Activated T-cell treated with anti-CD3 and anti-CD28 coated beads, Interleukin-2, amount 50 U/mL, for 4 hours (primary cell): ENCODE data around the gene CPNE8. TPM values are rescaled to one million over a fixed set of nuclear protein-coding genes. Genes with fewer than 3 reads are reported as not detected.

ENCODE experiments used
- ATAC-seq, 2 donors: fragments of 200-7000 bp; cut with Tn5 transposase; one replicate each; pipeline ENCODE4 v1.10.0; 2021
- DNase-seq: peaks from one replicate; pipeline ENCODE4 v3.0.0-alpha.2; 2020
- H3K27me3 Mint-ChIP-seq: one replicate; pipeline ENCODE4 v1.8.0; 2021; ENCODE audit warnings: low read depth, mixed read lengths
- H3K36me3 Mint-ChIP-seq: one replicate; pipeline ENCODE4 v1.8.0; 2022; ENCODE audit warnings: mixed read lengths; ENCODE audit not compliant: insufficient read depth
- H3K4me1 Mint-ChIP-seq: one replicate; pipeline ENCODE4 v1.8.0; 2021; ENCODE audit warnings: low read depth, mixed read lengths
- H3K4me3 Mint-ChIP-seq: one replicate; pipeline ENCODE4 v1.8.0; 2021; ENCODE audit warnings: mild to moderate bottlenecking, moderate library complexity, mixed read lengths
- H3K9me3 Mint-ChIP-seq: one replicate; pipeline ENCODE4 v1.8.0; 2021; ENCODE audit warnings: mixed read lengths
- total RNA-seq, 3 donors: library from RNA; stranded (reverse); gene quantifications; one replicate each; pipeline ENCODE4 v1.2.1, GENCODE V29; 2021

The CPNE8 gene
- total RNA-seq, 3 donors from 2014 or later: 1.5 to 5.6 (median 2.2) TPM

DNA sequence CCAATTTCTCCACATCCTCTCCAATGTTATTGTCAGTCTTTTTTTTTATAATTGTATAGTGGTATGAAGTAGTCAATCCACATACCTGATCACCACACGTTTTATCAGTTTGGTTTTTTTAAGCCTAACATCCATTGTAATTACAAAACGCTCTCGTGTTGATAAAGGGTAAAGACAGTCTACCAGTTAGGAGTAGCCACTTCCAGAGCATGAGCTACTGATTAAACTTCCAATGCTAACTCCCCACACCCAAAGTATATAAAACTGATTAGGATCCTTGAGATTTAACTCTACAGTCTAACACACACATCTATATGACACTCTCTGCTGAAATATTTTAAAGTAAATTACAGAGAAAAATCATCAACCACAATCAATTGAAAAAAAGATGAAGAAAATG, 20.7 kb downstream of the CPNE8 start:
- H3K27me3 Mint-ChIP-seq: no peaks in the 10 kb centered on the region
- DNase-seq (no peak), ATAC-seq (no peak)
- no peak overlapping the region for H3K4me3 Mint-ChIP-seq
- H3K9me3 Mint-ChIP-seq: peaks cover 3% of the 10 kb centered on the region
- H3K4me1 Mint-ChIP-seq: no peaks in the 10 kb centered on the region
- peaks cover 4% of the 10 kb centered on the region for H3K36me3 Mint-ChIP-seq

DNA sequence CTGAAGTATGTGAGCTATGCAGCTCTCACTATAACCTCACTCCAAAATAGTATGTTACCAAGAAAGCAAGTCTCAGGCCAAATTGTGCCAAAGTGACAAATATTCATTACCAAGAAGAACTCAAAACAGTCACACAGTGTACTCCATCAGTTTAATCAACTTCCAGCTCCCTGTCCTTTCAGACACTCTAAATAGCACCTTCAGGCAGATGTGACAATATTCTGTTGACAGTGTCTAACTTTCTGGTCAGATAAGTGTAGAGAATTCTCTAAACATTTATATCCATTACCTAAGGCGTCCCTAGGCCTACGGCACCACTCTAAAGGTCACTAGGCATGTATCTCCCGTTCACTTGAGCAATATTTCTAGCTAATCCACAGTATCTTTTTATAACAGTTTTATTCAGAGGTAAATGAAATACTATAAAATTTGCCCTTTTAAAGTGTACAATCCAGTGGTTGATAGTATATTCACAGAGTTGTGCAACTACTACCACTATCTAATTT, 21.7 kb downstream of the CPNE8 start:
- no peaks in the 10 kb centered on the region for H3K4me1 Mint-ChIP-seq
- H3K9me3 Mint-ChIP-seq: no peaks in the 10 kb centered on the region
- no peak for ATAC-seq
- H3K36me3 Mint-ChIP-seq: peaks cover 2% of the 10 kb centered on the region
- no peak overlapping the region for H3K4me3 Mint-ChIP-seq
- DNase-seq: no peak
- H3K27me3 Mint-ChIP-seq: no peaks in the 10 kb centered on the region

DNA sequence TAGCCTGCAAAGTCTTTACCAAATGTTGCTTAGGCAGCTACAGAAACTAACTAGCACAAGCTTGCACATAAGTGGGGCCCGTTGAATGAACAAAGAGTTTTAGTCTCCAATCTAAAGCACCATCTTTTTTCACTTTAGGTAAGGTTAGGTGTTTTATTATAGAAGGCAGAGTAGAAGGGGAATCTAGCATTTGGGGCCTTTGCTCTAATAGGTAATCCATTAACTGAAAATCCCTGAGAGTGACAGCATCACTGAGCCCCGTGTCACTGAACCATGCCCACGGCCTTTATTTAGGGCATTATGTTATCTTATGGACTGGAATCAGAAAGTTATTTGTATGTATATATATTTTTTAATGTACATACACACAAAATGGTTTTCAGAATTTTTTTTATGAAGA, 25.1 kb downstream of the CPNE8 start:
- Mint-ChIP-seq H3K27me3 (no peaks in the 10 kb centered on the region), H3K4me3 (no peak overlapping the region), H3K9me3 (no peaks in the 10 kb centered on the region), H3K4me1 (no peaks in the 10 kb centered on the region), H3K36me3 (peaks cover 2% of the 10 kb centered on the region)
- no peak for DNase-seq
- no peak for ATAC-seq

DNA sequence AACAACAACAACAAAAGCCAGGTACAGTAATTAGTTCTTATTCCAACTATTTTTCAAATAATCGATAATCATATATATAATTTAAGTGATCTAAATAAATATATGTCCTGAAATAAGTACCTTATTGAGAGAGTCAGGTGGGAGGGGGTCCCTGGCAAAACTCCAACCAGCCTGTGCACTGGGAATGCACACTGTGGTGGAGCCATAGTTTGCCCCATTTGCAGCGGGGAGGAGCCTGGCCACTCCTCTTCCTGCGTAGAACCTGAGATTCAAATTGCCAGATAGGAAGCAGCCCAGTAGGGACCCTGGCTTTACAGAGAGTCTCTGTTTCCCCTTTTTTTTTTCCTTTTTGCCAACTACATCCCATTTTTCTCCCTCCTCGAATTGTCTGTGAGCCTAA, 26.4 kb downstream of the CPNE8 start:
- DNase-seq: no peak
- no peak for ATAC-seq
- Mint-ChIP-seq H3K36me3 (peaks cover 2% of the 10 kb centered on the region), H3K4me1 (no peaks in the 10 kb centered on the region), H3K9me3 (no peaks in the 10 kb centered on the region), H3K4me3 (no peak overlapping the region), H3K27me3 (no peaks in the 10 kb centered on the region)

DNA sequence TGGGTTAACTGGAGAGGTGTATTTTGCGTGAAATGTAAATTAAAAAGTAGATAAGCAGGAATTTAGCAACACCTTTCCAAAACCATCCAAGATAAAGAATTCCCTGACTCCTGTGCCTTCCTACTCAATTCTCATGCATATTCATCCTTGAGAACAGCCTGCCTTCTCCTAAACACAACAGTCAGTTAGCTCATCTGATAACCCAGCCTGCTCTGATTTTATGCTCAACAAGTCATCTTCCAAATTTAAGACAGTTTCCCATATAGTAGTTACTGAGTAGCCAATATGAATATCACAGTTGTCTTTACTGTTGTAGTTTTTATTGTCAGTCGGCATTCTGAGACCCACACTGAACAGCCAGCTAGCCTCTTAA, 27.1 kb downstream of the CPNE8 start:
- ATAC-seq (no peak), DNase-seq (no peak)
- Mint-ChIP-seq H3K36me3 (peaks cover 2% of the 10 kb centered on the region), H3K27me3 (no peaks in the 10 kb centered on the region), H3K9me3 (no peaks in the 10 kb centered on the region), H3K4me3 (no peak overlapping the region), H3K4me1 (no peaks in the 10 kb centered on the region)

DNA sequence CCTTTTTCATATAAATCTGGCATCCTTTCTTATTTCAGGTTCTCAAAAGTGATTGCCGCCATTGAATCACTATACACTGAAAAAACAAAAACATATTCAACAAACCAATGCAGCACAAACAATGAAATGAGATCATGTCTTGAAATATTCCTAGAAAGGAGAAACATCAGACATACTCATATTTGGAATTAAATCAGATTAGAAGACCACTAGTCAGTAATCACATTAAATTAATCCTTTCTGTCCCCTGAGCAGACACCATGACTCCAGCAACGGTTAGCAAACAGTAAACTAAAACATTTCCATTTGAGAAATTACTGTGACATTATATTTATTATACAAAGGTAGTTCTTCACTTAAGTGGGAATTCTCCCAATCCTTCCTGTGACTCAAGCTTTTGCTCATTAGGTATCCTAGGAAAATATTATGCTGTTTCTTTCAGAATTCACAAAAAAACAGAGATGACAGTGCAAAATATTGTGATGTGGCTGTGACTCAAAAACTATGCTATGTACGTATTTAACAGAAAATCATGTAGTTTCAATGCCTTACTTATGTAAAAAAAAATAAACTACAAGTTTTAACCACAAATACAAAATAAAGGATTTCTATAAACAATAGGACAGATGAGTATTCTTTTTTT, 29.7 kb downstream of the CPNE8 start:
- Mint-ChIP-seq H3K9me3 (peaks cover 4% of the 10 kb centered on the region), H3K4me3 (no peak overlapping the region), H3K27me3 (no peaks in the 10 kb centered on the region), H3K36me3 (peaks cover 5% of the 10 kb centered on the region), H3K4me1 (no peaks in the 10 kb centered on the region)
- no peak for DNase-seq
- no peak for ATAC-seq

DNA sequence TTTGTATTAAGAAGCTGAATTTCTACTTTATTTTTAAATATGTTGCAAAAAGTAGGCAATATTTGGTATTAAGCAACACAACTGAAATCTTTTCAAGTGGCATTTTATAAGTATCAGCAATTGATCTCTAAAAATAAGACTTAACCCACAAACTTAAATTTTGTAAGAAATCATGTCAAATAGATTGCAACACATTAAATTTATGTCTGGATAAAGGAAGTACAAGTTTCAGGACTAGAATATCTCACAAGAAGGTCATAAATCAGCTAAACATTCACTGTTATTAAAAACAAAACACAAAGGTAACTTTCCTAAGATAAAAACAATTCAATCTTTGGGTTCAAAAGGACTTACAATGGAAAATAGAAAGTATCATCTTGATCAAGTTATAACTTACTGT, 32.8 kb downstream of the CPNE8 start:
- no peaks in the 10 kb centered on the region for H3K27me3 Mint-ChIP-seq
- no peak for DNase-seq
- ATAC-seq: no peak
- H3K36me3 Mint-ChIP-seq: peaks cover 8% of the 10 kb centered on the region
- H3K4me1 Mint-ChIP-seq: no peaks in the 10 kb centered on the region
- peaks cover 4% of the 10 kb centered on the region for H3K9me3 Mint-ChIP-seq
- H3K4me3 Mint-ChIP-seq: no peak overlapping the region

DNA sequence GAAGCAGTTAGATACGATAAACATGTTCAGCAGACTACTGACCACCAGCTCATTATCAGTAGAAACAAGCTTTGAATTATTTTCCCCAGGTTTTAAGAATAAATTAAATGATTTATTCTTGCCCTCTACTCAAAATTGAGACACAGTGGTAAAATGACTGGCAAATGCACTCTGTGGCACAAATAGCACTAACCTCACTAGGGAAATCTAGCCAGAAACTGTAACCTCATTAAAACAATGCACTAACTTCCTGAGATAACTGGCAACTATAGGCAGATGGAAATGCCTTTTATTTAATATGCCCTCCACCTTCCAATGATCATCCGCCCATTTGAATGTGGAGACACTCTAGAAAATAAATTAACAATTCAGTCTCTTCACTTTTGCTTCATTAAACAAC, 33.2 kb downstream of the CPNE8 start:
- Mint-ChIP-seq H3K36me3 (peaks cover 8% of the 10 kb centered on the region), H3K27me3 (no peaks in the 10 kb centered on the region), H3K4me1 (no peaks in the 10 kb centered on the region), H3K9me3 (peaks cover 4% of the 10 kb centered on the region), H3K4me3 (no peak overlapping the region)
- ATAC-seq (no peak), DNase-seq (no peak)

DNA sequence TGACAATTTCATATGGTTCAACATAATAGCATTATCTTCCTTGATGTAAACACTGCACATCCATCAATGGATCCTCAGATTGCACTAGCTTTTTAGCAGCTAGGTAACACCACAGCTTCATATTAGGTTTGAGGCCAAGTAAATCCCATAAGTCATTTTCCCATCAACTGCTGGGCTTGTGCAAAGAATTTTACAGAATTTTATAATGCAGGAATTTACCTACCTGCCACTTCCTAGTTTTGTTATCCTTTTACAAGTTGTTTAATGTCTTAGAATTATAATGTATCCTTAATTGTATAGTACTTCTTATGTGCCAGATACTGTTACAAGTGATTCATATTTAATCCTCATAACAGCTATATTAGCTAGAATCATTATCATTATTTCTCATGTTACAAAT, 36.4 kb downstream of the CPNE8 start:
- Mint-ChIP-seq H3K4me1 (no peaks in the 10 kb centered on the region), H3K4me3 (no peak overlapping the region), H3K9me3 (peaks cover 4% of the 10 kb centered on the region), H3K27me3 (no peaks in the 10 kb centered on the region), H3K36me3 (peaks cover 8% of the 10 kb centered on the region)
- DNase-seq (no peak), ATAC-seq (no peak)

DNA sequence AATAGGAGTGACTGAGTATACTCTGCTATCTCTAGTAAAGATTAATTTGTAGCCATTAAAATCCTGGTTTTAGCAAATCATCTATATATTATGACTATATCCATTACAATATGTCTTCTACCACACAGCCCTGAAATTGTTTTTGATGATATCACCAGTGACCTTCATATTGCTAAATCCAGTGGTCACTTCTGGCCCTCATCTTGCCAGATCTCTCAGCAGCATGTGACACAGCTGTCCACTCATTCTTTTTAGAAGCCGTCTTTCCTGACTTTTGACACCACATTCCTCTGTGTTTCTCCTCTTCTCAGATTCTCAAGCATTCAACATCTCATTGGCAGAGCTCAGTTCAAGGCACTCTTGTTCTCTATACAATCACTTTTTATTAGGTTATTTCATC, 54.9 kb downstream of the CPNE8 start:
- Mint-ChIP-seq H3K4me3 (no peak overlapping the region), H3K36me3 (peaks cover 1% of the 10 kb centered on the region), H3K27me3 (no peaks in the 10 kb centered on the region), H3K4me1 (no peaks in the 10 kb centered on the region), H3K9me3 (no peaks in the 10 kb centered on the region)
- no peak for ATAC-seq
- no peak for DNase-seq

DNA sequence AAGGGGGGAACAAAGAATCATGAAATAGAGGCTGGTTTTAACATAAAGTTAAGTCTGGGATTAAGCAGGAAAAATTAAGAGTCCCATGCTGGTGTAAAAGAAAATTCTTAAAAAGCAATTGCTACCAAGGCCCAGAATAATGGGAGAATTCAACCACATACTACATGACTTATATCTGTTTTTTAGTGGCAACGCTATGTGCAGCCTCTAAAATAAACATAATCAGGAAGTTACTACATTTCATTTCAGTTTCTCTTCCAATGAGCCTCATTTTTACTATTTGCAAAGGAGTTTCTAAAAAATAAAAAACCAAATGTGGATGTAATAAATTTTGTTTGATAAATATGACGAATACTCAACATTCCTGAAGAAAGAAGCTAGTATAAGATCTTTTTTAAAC, 58.1 kb downstream of the CPNE8 start:
- ATAC-seq: no peak
- Mint-ChIP-seq H3K4me3 (no peak overlapping the region), H3K9me3 (no peaks in the 10 kb centered on the region)

DNA sequence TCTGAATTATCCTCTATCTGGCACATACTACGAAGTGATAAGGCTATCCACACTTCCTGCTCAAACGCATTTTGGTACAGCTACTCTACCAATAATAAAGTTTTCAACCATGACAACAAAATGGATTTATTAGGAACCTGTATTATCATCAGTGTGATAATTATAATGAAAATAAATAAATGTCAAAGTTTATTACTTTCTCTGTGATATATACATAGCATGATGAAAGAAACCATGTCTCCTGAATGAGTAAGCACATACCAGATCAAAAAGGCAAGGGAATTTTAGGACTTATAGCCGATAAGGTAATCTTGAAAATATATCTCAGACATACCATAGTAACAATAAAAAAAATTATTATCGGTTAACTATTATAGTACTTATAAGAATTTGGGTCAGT, 61.1 kb downstream of the CPNE8 start:
- no peak overlapping the region for H3K4me3 Mint-ChIP-seq
- H3K9me3 Mint-ChIP-seq: no peaks in the 10 kb centered on the region
- no peaks in the 10 kb centered on the region for H3K27me3 Mint-ChIP-seq
- no peak for DNase-seq
- H3K4me1 Mint-ChIP-seq: no peaks in the 10 kb centered on the region
- no peak for ATAC-seq
- peaks cover 1% of the 10 kb centered on the region for H3K36me3 Mint-ChIP-seq

More for the DNA sequence above, 58.1 kb downstream of the CPNE8 start:
- Mint-ChIP-seq H3K4me1 (no peaks in the 10 kb centered on the region), H3K27me3 (no peaks in the 10 kb centered on the region), H3K36me3 (peaks cover 1% of the 10 kb centered on the region)
- no peak for DNase-seq

DNA sequence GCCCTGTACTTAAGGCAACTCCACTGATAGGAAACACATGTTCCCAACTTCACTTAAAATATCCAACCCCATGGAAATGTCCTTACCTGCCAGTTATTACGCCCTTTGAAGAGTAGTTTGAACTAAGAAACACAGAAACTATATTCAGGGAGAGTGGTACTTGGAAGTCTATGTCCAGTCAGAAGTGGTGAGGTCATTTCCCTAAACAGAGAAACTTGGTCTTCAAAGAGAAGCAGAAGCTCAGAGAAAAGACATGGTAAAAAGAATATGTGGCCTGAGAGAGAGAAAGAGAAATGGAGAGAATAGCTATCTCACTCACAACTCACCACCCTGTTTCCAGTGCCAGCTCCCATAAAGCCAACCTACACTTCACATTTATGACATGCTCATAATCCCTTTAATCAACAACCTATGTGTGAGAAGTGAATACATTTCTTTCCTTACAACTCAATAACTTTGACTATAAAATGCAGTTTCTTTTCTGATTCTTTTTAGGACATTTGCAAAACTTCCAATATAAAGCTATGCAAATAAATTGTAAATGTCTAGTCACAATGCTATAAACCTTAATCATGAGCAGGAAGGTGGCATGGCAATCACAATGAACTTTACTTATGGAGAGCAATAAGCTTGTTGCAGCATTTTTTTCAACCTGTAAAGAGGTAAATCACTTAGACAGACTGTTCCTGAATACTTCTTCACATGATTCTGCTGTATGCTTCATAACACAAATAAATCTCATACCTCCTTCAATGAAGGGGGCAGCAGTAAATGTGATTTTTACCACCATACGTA, 67.1 kb downstream of the CPNE8 start:
- no peak for ATAC-seq
- Mint-ChIP-seq H3K27me3 (no peaks in the 10 kb centered on the region), H3K4me1 (no peaks in the 10 kb centered on the region), H3K4me3 (no peak overlapping the region), H3K36me3 (no peaks in the 10 kb centered on the region), H3K9me3 (no peaks in the 10 kb centered on the region)
- DNase-seq: no peak

DNA sequence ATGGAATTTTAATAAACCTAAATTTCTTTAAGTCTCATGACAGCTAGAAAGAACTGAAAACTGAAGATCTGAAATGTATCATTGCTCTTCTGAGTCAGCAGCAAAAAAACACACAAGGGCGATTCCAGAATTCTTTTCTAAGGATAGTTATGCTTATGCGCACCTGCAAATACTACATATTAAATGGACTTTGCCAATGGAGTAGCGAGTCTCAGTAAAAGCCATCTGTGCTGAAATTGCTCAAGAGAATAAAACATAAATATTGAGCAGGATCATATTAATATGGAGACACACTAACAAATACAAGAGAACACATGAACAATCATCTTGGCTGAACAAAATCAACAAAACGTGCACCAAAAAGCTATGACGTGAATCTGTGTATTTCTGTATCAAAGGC, 73.7 kb downstream of the CPNE8 start:
- Mint-ChIP-seq H3K9me3 (no peaks in the 10 kb centered on the region), H3K4me3 (no peak overlapping the region), H3K36me3 (peaks cover 4% of the 10 kb centered on the region), H3K4me1 (no peaks in the 10 kb centered on the region), H3K27me3 (no peaks in the 10 kb centered on the region)
- ATAC-seq (no peak), DNase-seq (no peak)

DNA sequence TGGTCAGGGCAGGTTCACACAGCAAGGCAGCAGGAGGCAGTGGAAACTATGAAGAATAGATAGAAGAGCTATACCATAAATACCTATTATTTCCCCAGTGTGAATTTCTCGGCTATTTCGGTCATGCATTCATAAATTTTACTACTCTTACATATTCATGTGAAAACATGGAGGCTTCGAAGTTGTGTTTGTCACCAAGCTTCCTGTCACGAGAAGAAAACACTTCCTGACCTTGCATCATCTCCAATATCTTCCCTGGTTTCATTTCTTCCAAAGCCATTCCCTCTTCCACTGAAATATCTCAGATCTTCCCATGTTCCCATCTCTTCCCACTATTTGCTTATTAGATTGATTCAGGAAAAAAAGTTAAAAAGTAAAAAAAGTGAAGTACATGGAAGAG, 80.4 kb downstream of the CPNE8 start:
- H3K4me3 Mint-ChIP-seq: no peak overlapping the region
- ATAC-seq (no peak), DNase-seq (no peak)
- no peaks in the 10 kb centered on the region for H3K27me3 Mint-ChIP-seq
- H3K9me3 Mint-ChIP-seq: no peaks in the 10 kb centered on the region
- H3K4me1 Mint-ChIP-seq: no peaks in the 10 kb centered on the region
- H3K36me3 Mint-ChIP-seq: peaks cover 16% of the 10 kb centered on the region
